Smooth muscle cell (in vitro differentiated cells): Measurements from ENCODE around the gene SLC35B2. TPM values are rescaled to one million over a fixed set of nuclear protein-coding genes. Genes with fewer than 3 reads are reported as not detected.

Experiments
- DNase-seq: peaks from one replicate; lab custom pipeline; 2025; ENCODE audit not compliant: unreplicated experiment; lab: John Stamatoyannopoulos, UW
- H2AFZ ChIP-seq: fragments of 200-600 bp; sonication (generic); 2 replicates; pipeline ENCODE4 v1.6.0; 2016; ENCODE audit warnings: antibody characterized with exemption, low read depth, mild to moderate bottlenecking
- H3F3A ChIP-seq: fragments of 200-600 bp; sonication (generic); 2 replicates; pipeline ENCODE4 v1.6.0; 2017; ENCODE audit warnings: antibody characterized with exemption, low read depth
- H3K27ac ChIP-seq: fragments of 200-600 bp; sonication (generic); 2 replicates; pipeline ENCODE4 v1.5.1; 2016; ENCODE audit warnings: low read depth, mild to moderate bottlenecking
- H3K27me3 ChIP-seq: fragments of 200-600 bp; sonication (generic); 2 replicates; pipeline ENCODE4 v1.6.1; 2016; ENCODE audit warnings: low read depth, mild to moderate bottlenecking
- H3K36me3 ChIP-seq: fragments of 200-600 bp; sonication (generic); 2 replicates; pipeline ENCODE4 v1.5.1; 2016; ENCODE audit warnings: low read depth
- H3K4me1 ChIP-seq: fragments of 200-600 bp; sonication (generic); 2 replicates; pipeline ENCODE4 v1.5.1; 2016; ENCODE audit warnings: low read depth
- H3K4me2 ChIP-seq: fragments of 200-600 bp; sonication (generic); 2 replicates; pipeline ENCODE4 v1.6.0; 2016; ENCODE audit warnings: mild to moderate bottlenecking
- H3K4me3 ChIP-seq: fragments of 200-600 bp; sonication (generic); 2 replicates; pipeline ENCODE4 v1.5.1; 2016; ENCODE audit warnings: mild to moderate bottlenecking
- H3K79me2 ChIP-seq: fragments of 200-600 bp; sonication (generic); 2 replicates; pipeline ENCODE4 v1.6.0; 2016; ENCODE audit warnings: low read depth, mild to moderate bottlenecking
- H3K9ac ChIP-seq: fragments of 200-600 bp; sonication (generic); 2 replicates; pipeline ENCODE4 v1.6.0; 2016; ENCODE audit warnings: low read depth
- H3K9me3 ChIP-seq: fragments of 200-600 bp; sonication (generic); replicated peaks from 2 replicates; pipeline ENCODE4 v1.5.1; 2016; ENCODE audit warnings: low read depth
- H4K20me1 ChIP-seq: fragments of 200-600 bp; sonication (generic); 2 replicates; pipeline ENCODE4 v1.6.0; 2016; ENCODE audit warnings: low read depth
- WGBS: methylation state at CpG from one replicate; pipeline ENCODE4 v1.1.7; 2016; ENCODE audit warnings: low lambda C conversion rate; 5-methylcytosine and 5-hydroxymethylcytosine counted together
- polyA plus RNA-seq: library from polyadenylated mRNA; unstranded; fragments of >200 nt; fragmentation: Nextera tagmentation; extraction: Ambion mirVana; gene quantifications from 2 replicates; pipeline ENCODE4 v1.2.1, GENCODE V29; 2016
- total RNA-seq: library from RNA; depleted of rRNA; stranded (reverse); fragments of >200 nt; gene quantifications from 2 replicates; pipeline ENCODE4 v1.2.3, GENCODE V29; 2014
- TF ChIP-seq, protein P1 (sequence below): fragments of 200-600 bp; sonication (generic); IDR thresholded peaks from 2 replicates; pipeline ENCODE4 v1.5.1; 2017; ENCODE audit warnings: borderline replicate concordance, mild to moderate bottlenecking, antibody characterized with exemption; ENCODE audit not compliant: insufficient read depth, poor library complexity, severe bottlenecking

The SLC35B2 gene
- total and polyA plus RNA-seq, 2 experiments from 2014 or later, result 68.6 to 112 TPM

DNA sequence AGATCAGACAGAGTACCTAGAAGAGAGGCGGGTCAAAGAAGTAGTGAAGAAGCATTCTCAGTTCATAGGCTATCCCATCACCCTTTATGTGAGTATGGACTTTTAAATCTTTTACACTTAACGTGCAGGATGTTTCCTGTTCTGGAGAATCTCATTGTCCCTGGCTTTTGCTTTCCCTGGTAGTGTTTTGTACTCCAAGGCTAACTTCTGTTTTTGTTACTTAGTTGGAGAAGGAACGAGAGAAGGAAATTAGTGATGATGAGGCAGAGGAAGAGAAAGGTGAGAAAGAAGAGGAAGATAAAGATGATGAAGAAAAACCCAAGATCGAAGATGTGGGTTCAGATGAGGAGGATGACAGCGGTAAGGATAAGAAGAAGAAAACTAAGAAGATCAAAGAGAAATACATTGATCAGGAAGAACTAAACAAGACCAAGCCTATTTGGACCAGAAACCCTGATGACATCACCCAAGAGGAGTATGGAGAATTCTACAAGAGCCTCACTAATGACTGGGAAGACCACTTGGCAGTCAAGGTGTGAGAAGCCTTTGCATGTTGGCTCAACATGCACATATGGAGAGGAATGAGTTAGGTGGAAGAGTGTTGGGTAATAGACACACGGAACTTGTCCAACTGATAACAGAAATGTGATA, 7.1 kb downstream of the SLC35B2 start:
- H3K9ac ChIP-seq, result no peak overlapping the region

DNA sequence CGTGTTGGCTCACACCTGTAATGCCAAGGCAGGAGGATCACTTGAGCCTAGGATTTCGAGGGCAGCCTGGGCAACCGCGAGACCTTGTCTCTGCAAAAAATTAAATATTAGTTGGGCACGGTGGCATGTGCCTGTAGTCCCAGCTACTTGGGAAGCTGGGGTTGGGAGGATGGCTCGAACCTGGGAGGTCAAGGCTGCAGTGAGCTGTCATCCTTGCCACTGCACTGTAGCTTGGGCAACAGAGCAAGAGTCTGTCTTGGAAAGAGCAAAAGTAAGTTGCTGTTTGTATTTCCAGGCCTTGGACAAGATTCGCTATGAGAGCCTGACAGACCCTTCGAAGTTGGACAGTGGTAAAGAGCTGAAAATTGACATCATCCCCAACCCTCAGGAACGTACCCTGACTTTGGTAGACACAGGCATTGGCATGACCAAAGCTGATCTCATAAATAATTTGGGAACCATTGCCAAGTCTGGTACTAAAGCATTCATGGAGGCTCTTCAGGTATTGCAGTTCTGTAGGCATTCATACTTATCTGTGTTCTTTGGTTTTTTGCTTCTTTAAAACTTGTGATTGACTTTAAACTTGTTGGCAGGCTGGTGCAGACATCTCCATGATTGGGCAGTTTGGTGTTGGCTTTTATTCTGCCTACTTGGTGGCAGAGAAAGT, 8.1 kb downstream of the SLC35B2 start:
- WGBS, result 86% methylated on average over 9 of the region's 9 CpGs
- peaks cover 29% of the 10 kb centered on the region for H3K4me1 ChIP-seq
- H3K4me3 ChIP-seq, result peak overlapping the region; percentile 89
- no peak for DNase-seq
- H3K4me2 ChIP-seq, result peak overlapping the region; percentile 93
- no peaks in the 10 kb centered on the region for H3K27me3 ChIP-seq
- H2AFZ ChIP-seq, result no peak overlapping the region
- H3F3A ChIP-seq, result peaks cover 48% of the 10 kb centered on the region
- peaks cover 63% of the 10 kb centered on the region for H3K79me2 ChIP-seq
- H3K27ac ChIP-seq, result peak overlapping the region; percentile 90
- H3K9me3 ChIP-seq, result no peaks in the 10 kb centered on the region
- peaks cover 73% of the 10 kb centered on the region for H4K20me1 ChIP-seq
- H3K36me3 ChIP-seq, result peaks cover 35% of the 10 kb centered on the region
- H3K9ac ChIP-seq, result no peak overlapping the region
- TF ChIP-seq, protein P1, sequence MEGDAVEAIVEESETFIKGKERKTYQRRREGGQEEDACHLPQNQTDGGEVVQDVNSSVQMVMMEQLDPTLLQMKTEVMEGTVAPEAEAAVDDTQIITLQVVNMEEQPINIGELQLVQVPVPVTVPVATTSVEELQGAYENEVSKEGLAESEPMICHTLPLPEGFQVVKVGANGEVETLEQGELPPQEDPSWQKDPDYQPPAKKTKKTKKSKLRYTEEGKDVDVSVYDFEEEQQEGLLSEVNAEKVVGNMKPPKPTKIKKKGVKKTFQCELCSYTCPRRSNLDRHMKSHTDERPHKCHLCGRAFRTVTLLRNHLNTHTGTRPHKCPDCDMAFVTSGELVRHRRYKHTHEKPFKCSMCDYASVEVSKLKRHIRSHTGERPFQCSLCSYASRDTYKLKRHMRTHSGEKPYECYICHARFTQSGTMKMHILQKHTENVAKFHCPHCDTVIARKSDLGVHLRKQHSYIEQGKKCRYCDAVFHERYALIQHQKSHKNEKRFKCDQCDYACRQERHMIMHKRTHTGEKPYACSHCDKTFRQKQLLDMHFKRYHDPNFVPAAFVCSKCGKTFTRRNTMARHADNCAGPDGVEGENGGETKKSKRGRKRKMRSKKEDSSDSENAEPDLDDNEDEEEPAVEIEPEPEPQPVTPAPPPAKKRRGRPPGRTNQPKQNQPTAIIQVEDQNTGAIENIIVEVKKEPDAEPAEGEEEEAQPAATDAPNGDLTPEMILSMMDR, result no peak

More for the DNA sequence above, 7.1 kb downstream of the SLC35B2 start:
- Histone ChIP-seq H2AFZ (no peak overlapping the region), H3K9me3 (no peaks in the 10 kb centered on the region), H3K4me2 (no peak overlapping the region), H3K27me3 (no peaks in the 10 kb centered on the region), H3K27ac (peak overlapping the region; percentile 62), H3K4me3 (no peak overlapping the region), H4K20me1 (peaks cover 82% of the 10 kb centered on the region), H3K4me1 (peaks cover 26% of the 10 kb centered on the region), H3K79me2 (peaks cover 72% of the 10 kb centered on the region), H3F3A (peaks cover 57% of the 10 kb centered on the region), H3K36me3 (peaks cover 35% of the 10 kb centered on the region)
- WGBS, result 85% methylated on average over 6 of the region's 6 CpGs
- no peak for DNase-seq
- TF ChIP-seq, protein P1, result no peak

DNA sequence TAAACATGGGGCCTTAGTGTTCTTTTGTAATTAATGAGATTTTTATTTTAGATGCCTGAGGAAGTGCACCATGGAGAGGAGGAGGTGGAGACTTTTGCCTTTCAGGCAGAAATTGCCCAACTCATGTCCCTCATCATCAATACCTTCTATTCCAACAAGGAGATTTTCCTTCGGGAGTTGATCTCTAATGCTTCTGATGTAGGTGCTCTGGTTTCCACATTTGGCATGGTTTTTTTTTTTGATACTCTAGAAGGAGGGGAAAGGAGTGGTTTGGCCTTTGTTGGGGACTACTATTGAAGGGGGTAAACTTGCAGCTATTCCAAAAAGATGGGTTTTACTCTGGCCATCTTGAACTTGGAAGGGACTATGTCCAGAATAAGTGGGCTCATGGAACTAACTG, 8.7 kb downstream of the SLC35B2 start:
- H3K4me2 ChIP-seq, result peak overlapping the region; percentile 93
- WGBS, result 54% methylated on average over 1 of the region's 1 CpG
- no peaks in the 10 kb centered on the region for H3K9me3 ChIP-seq
- no peak overlapping the region for H2AFZ ChIP-seq
- H3K4me1 ChIP-seq, result peaks cover 29% of the 10 kb centered on the region
- H3K9ac ChIP-seq, result peak overlapping the region; percentile 93
- peak overlapping the region; percentile 90 for H3K27ac ChIP-seq
- H3F3A ChIP-seq, result peaks cover 47% of the 10 kb centered on the region
- H3K4me3 ChIP-seq, result peak overlapping the region; percentile 89
- no peaks in the 10 kb centered on the region for H3K27me3 ChIP-seq
- TF ChIP-seq, protein P1, result no peak
- H3K36me3 ChIP-seq, result peaks cover 35% of the 10 kb centered on the region
- no peak for DNase-seq
- peaks cover 66% of the 10 kb centered on the region for H4K20me1 ChIP-seq
- H3K79me2 ChIP-seq, result peaks cover 62% of the 10 kb centered on the region
